HCT116 (cell line): ENCODE measurements around the gene CX3CR1.

Experiments
- CTCF ChIP-seq, 3 experiments: fragments of 200-600 bp in 1 of 3; sonication (generic) in 1 of 3; IDR thresholded peaks in 2 of 3; conservative IDR thresholded peaks in 1 of 3; 2 replicates each; pipeline ENCODE4 v1.5.1; 2012 to 2017; ENCODE audit warnings: low read depth in 2 of 3, low read length in 2 of 3, antibody characterized with exemption in 1 of 3, borderline replicate concordance in 1 of 3, control low read depth in 1 of 3, mild to moderate bottlenecking in 1 of 3, mixed read lengths in 1 of 3, mixed run types in 1 of 3, moderate library complexity in 1 of 3; ENCODE audit not compliant: insufficient read depth in 1 of 3
- MAX ChIP-seq: IDR thresholded peaks from 2 replicates; pipeline ENCODE4 v1.6.1; 2012
- POLR2A ChIP-seq: IDR thresholded peaks from 2 replicates; pipeline ENCODE4 v1.7.0; 2011; ENCODE audit warnings: borderline replicate concordance; ENCODE audit not compliant: insufficient read depth, insufficient read length; ENCODE audit errors: extremely low read depth
- REST ChIP-seq: IDR thresholded peaks from 2 replicates; pipeline ENCODE4 v1.6.1; 2012; ENCODE audit warnings: low read depth

- TF ChIP-seq MAX, result no peak
- TF ChIP-seq CTCF (IDR thresholded peaks at IDR 0.05 in 2 of 3, conservative IDR thresholded peaks at IDR 0.05 in 1 of 3; ENCODE audit: borderline replicate concordance in 1 of 3, insufficient read depth in 1 of 3, low read depth in 2 of 3, low read length in 2 of 3), result peak in 2 of 3 experiments; percentile 42 to 45; a peak in 2 of 6 replicates
- TF ChIP-seq REST, result no peak
- TF ChIP-seq POLR2A, result no peak
These were observed 6.7 kb downstream of the CX3CR1 start for GRCh38 chr3:39273119-39273518.
